ENCODE measurements around the gene SMR3A.

The SMR3A gene

DNA sequence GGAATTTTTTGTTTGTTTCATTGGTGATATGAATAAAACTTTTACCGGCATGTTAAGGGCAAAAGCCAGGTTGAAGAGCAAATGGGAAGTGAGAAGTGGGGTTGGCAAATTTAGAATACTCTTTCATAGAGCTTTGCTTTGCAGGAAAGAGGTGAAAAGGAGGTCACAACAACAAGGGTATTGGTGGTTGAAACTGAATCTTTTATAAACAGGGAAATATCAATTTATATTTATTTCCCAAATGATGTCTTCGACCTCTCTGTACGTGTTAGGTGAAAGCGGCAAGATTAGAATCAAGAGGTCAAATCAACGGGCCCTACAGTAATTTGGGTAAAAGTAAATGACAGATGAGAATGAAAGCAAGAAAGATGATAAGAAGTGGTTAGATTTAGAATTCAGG is 3.4 kb downstream of the SMR3A start:
- Histone ChIP-seq H3K79me2 (ENCODE audit: insufficient read depth, low read length) (no peaks in the 10 kb centered on the region), H3K27me3 (ENCODE audit: insufficient read depth, low read length, poor library complexity) (no peaks in the 10 kb centered on the region), H3K4me2 (ENCODE audit: insufficient read depth, low read length) (no peak overlapping the region), H3K4me3 (ENCODE audit: low read depth in 1 of 2, low read length in 2 of 2) (no peak overlapping the region), H4K20me1 (ENCODE audit: insufficient read depth, low read length) (no peaks in the 10 kb centered on the region), H2AFZ (ENCODE audit: low read depth, low read length) (no peak overlapping the region), H3K9ac (ENCODE audit: low read depth, low read length) (no peak overlapping the region), H3K36me3 (ENCODE audit: insufficient read depth, low read length) (no peaks in the 10 kb centered on the region), H3K9me3 (ENCODE audit: insufficient read depth, low read length, severe bottlenecking) (no peaks in the 10 kb centered on the region), H3K27ac (ENCODE audit: low read length) (no peak overlapping the region), H3K4me1 (ENCODE audit: insufficient read depth, low read length) (no peaks in the 10 kb centered on the region)
- ATAC-seq (ENCODE audit: insufficient read depth, low read depth) (no peak), DNase-seq (no peak)
- TF ChIP-seq, protein P1, sequence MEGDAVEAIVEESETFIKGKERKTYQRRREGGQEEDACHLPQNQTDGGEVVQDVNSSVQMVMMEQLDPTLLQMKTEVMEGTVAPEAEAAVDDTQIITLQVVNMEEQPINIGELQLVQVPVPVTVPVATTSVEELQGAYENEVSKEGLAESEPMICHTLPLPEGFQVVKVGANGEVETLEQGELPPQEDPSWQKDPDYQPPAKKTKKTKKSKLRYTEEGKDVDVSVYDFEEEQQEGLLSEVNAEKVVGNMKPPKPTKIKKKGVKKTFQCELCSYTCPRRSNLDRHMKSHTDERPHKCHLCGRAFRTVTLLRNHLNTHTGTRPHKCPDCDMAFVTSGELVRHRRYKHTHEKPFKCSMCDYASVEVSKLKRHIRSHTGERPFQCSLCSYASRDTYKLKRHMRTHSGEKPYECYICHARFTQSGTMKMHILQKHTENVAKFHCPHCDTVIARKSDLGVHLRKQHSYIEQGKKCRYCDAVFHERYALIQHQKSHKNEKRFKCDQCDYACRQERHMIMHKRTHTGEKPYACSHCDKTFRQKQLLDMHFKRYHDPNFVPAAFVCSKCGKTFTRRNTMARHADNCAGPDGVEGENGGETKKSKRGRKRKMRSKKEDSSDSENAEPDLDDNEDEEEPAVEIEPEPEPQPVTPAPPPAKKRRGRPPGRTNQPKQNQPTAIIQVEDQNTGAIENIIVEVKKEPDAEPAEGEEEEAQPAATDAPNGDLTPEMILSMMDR (IDR thresholded peaks at IDR 0.05; ENCODE audit: borderline replicate concordance, extremely low read depth, low read length, poor library complexity, severe bottlenecking), result no peak
- TF ChIP-seq EZH2 (IDR thresholded peaks at IDR 0.05; ENCODE audit: borderline replicate concordance, low read depth, low read length, severe bottlenecking), result no peak

DNA sequence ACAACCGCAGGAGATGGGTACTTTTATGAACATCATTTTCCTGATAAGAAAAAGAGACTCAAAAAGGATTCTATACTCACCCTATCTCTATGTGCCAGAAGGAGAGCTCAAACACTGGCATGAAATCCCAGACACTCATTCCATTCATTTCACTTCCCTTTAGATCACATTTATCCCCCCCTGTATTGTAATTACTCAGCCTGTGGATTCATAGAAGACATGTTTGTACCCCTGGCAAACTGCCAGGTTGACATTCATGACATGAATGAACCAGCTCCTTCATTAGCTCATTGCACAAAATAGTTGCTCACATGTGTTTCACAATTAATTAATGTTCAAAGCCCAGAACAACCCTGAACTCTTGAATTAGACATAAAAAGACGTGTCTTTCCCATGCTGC is 4.9 kb downstream of the SMR3A start:
- no peak overlapping the region for H3K4me3 ChIP-seq (ENCODE audit: low read depth in 1 of 2, low read length in 2 of 2)
- H3K27me3 ChIP-seq (ENCODE audit: insufficient read depth, low read length, poor library complexity), result no peaks in the 10 kb centered on the region
- H3K4me2 ChIP-seq (ENCODE audit: insufficient read depth, low read length), result no peak overlapping the region
- no peaks in the 10 kb centered on the region for H3K4me1 ChIP-seq (ENCODE audit: insufficient read depth, low read length)
- no peak for DNase-seq
- no peaks in the 10 kb centered on the region for H3K9me3 ChIP-seq (ENCODE audit: insufficient read depth, low read length, severe bottlenecking)
- H3K36me3 ChIP-seq (ENCODE audit: insufficient read depth, low read length), result no peaks in the 10 kb centered on the region
- no peaks in the 10 kb centered on the region for H3K79me2 ChIP-seq (ENCODE audit: insufficient read depth, low read length)
- H3K9ac ChIP-seq (ENCODE audit: low read depth, low read length), result no peak overlapping the region
- no peak overlapping the region for H3K27ac ChIP-seq (ENCODE audit: low read length)
- ATAC-seq (ENCODE audit: insufficient read depth, low read depth), result no peak
- H2AFZ ChIP-seq (ENCODE audit: low read depth, low read length), result no peak overlapping the region
- no peak for TF ChIP-seq EZH2 (IDR thresholded peaks at IDR 0.05; ENCODE audit: borderline replicate concordance, low read depth, low read length, severe bottlenecking)
- TF ChIP-seq, protein P1 (IDR thresholded peaks at IDR 0.05; ENCODE audit: borderline replicate concordance, extremely low read depth, low read length, poor library complexity, severe bottlenecking), result no peak
- H4K20me1 ChIP-seq (ENCODE audit: insufficient read depth, low read length), result no peaks in the 10 kb centered on the region

DNA sequence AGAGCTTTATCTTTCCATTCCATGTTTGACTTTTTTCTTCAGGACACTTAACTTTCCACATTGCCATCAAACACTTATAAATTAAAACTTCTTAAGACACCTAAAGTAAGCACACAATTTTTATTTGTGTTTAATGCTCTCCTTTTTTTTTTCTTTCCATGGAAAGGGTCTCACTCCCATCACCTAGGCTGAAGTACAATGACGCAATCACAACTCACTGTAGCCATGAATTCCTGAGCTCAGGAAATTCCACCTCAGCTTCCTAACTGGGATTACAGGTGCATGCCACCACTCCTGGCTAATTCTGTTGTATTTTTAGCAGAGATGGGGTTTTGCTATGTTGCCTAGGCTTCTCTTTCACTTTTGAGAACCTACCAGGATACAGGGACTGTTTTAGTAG is 7.3 kb downstream of the SMR3A start:
- no peak overlapping the region for H3K9ac ChIP-seq (ENCODE audit: low read depth, low read length)
- no peak overlapping the region for H3K27ac ChIP-seq (ENCODE audit: low read length)
- no peak for ATAC-seq (ENCODE audit: insufficient read depth, low read depth)
- no peaks in the 10 kb centered on the region for H3K9me3 ChIP-seq (ENCODE audit: insufficient read depth, low read length, severe bottlenecking)
- no peaks in the 10 kb centered on the region for H3K36me3 ChIP-seq (ENCODE audit: insufficient read depth, low read length)
- H3K4me3 ChIP-seq (ENCODE audit: low read depth in 1 of 2, low read length in 2 of 2), result no peak overlapping the region
- no peaks in the 10 kb centered on the region for H3K4me1 ChIP-seq (ENCODE audit: insufficient read depth, low read length)
- H2AFZ ChIP-seq (ENCODE audit: low read depth, low read length), result no peak overlapping the region
- TF ChIP-seq, protein P1 (IDR thresholded peaks at IDR 0.05; ENCODE audit: borderline replicate concordance, extremely low read depth, low read length, poor library complexity, severe bottlenecking), result no peak
- TF ChIP-seq EZH2 (IDR thresholded peaks at IDR 0.05; ENCODE audit: borderline replicate concordance, low read depth, low read length, severe bottlenecking), result no peak
- no peaks in the 10 kb centered on the region for H3K79me2 ChIP-seq (ENCODE audit: insufficient read depth, low read length)
- H3K27me3 ChIP-seq (ENCODE audit: insufficient read depth, low read length, poor library complexity), result no peaks in the 10 kb centered on the region
- no peaks in the 10 kb centered on the region for H4K20me1 ChIP-seq (ENCODE audit: insufficient read depth, low read length)
- H3K4me2 ChIP-seq (ENCODE audit: insufficient read depth, low read length), result no peak overlapping the region
- DNase-seq, result no peak

DNA sequence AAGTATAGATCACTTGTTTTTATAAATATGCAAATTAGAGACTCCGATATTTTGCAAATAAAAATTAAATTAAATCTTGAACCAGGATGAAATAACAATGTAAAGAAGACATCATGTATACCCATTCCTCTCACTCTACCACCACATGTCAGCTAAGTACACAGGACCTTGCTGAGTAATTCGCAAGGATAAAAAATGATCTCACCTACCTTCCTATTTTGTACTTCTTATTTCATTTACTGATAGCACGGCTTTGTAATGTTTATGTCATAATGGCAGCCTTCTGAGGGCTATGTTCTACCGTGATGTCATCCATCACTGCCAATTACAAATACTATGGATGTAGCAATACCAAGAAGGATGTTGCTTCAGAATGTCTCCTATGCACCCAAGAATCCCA is 11.4 kb downstream of the SMR3A start:
- Histone ChIP-seq H3K9ac (ENCODE audit: low read depth, low read length) (no peak overlapping the region), H4K20me1 (ENCODE audit: insufficient read depth, low read length) (no peaks in the 10 kb centered on the region), H2AFZ (ENCODE audit: low read depth, low read length) (no peak overlapping the region), H3K79me2 (ENCODE audit: insufficient read depth, low read length) (no peaks in the 10 kb centered on the region), H3K4me2 (ENCODE audit: insufficient read depth, low read length) (no peak overlapping the region), H3K27me3 (ENCODE audit: insufficient read depth, low read length, poor library complexity) (no peaks in the 10 kb centered on the region), H3K9me3 (ENCODE audit: insufficient read depth, low read length, severe bottlenecking) (no peaks in the 10 kb centered on the region), H3K4me3 (ENCODE audit: low read depth in 1 of 2, low read length in 2 of 2) (no peak overlapping the region), H3K36me3 (ENCODE audit: insufficient read depth, low read length) (no peaks in the 10 kb centered on the region), H3K4me1 (ENCODE audit: insufficient read depth, low read length) (no peaks in the 10 kb centered on the region), H3K27ac (ENCODE audit: low read length) (no peak overlapping the region)
- DNase-seq, result no peak
- no peak for ATAC-seq (ENCODE audit: insufficient read depth, low read depth)
- TF ChIP-seq, protein P1 (IDR thresholded peaks at IDR 0.05; ENCODE audit: borderline replicate concordance, extremely low read depth, low read length, poor library complexity, severe bottlenecking), result no peak
- no peak for TF ChIP-seq EZH2 (IDR thresholded peaks at IDR 0.05; ENCODE audit: borderline replicate concordance, low read depth, low read length, severe bottlenecking)
